Measurements from ENCODE around the gene ZNF367. TPM values are rescaled to one million over a fixed set of nuclear protein-coding genes. Genes with fewer than 3 reads are reported as not detected.
A peak's percentile ranks its signal among the peaks of the same experiment; 100 is the strongest.

Gene ZNF367
- total and polyA plus RNA-seq, 9 of the 15 experiments (the other 6 are each of a cell fraction or from before 2014, with no cell fraction given) = 2.7 to 14.4 (median 10.0) TPM

DNA sequence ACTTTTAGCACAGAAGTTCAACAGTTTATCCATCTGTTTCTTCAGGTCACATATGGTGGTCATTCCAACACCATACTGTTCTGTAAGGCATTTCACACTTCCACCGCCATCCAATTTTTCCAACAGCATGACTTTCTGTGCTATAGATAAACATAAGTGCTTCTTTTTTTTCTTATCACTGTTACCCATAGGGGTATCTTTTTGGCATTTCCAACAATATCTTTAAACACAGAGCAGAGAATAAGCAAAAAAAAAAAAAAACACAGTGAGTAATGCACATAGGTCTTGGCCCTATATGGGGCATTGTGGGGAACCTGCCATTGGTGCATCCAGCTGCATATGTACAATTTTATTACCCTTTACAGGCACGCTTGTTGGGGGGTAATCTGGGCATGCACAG, 12.2 kb upstream of the ZNF367 start:
- TF ChIP-seq SNRNP70 (optimal IDR thresholded peaks at IDR 0.05; ENCODE audit: low read depth, low read length) = no peak
- TF ChIP-seq CBFA2T3 (IDR thresholded peaks at IDR 0.05) = peak; percentile 55
- 0 out of 2 replicates have a peak, but pooled peaks have one; percentile 19 for TF ChIP-seq TCF3 (CRISPR knock-in tag; IDR thresholded peaks at IDR 0.05)
- TF ChIP-seq TAL1 (IDR thresholded peaks at IDR 0.05) = peak; percentile 20; the same call in 1 of the 2 replicates
- peak; percentile 26; the same call in 1 of the 2 replicates for TF ChIP-seq CBFA2T2 (conservative IDR thresholded peaks at IDR 0.05)
- no peaks in the 10 kb centered on the region for H3K9me1 ChIP-seq (ENCODE audit: control insufficient read depth, insufficient read depth, low read length)
- H3K27ac ChIP-seq (ENCODE audit: extremely low read depth, low read depth, low read length) = no peak overlapping the region
- no peaks in the 10 kb centered on the region for H3K27me3 ChIP-seq (ENCODE audit: control insufficient read depth in 2 of 2, insufficient read depth in 2 of 2, low read length in 2 of 2)
- no peak overlapping the region for H3K9ac ChIP-seq (ENCODE audit: insufficient read depth in 1 of 2, low read depth in 2 of 2, low read length in 2 of 2)
- no peaks in the 10 kb centered on the region for H3K79me2 ChIP-seq (ENCODE audit: control insufficient read depth, insufficient read depth, low read length)
- H3K4me1 ChIP-seq (replicated peaks in 1 of 2; ENCODE audit: control insufficient read depth in 2 of 2, insufficient read depth in 2 of 2, low read length in 2 of 2) = peaks cover 0 to 5% of the 10 kb centered on the region in 2 experiments; a peak in 1 of 5 replicates
- H3K36me3 ChIP-seq (ENCODE audit: control insufficient read depth, insufficient read depth, low read length) = no peaks in the 10 kb centered on the region
- in situ Hi-C loops (cut with MboI) (loop anchor here (25.0 kb wide), 1 partner anchor 232 kb away; the partner anchor contains the start of gene PRXL2C), intact Hi-C loops (cut with micrococcal nuclease) (no loop called here)
- no peak overlapping the region for H2AFZ ChIP-seq (ENCODE audit: low read depth, low read length)
- H3K4me2 ChIP-seq (ENCODE audit: insufficient read depth, low read length) = no peak overlapping the region
- no peak overlapping the region for H3K4me3 ChIP-seq
- H3K9me3 ChIP-seq (replicated peaks; ENCODE audit: control insufficient read depth, insufficient read depth, low read depth, low read length) = 0 out of 2 replicates have a peak, but pooled peaks cover 1% of the 10 kb centered on the region
- ChIA-PET POLR2A (no interaction called here), CTCF (ENCODE audit: low intra/inter-chr PET ratio) (interaction anchor here (0.6 to 0.7 kb wide), 2 partner anchors 65 to 978 kb away, joined by 3 to 4 read pairs; no protein-coding TSS in a partner anchor)
- FAIRE-seq (no peak), DNase-seq (ENCODE audit: extremely low read depth in 1 of 4, low spot score in 3 of 4) (no peak), ATAC-seq (no peak)
- no peaks in the 10 kb centered on the region for H4K20me1 ChIP-seq (replicated peaks; ENCODE audit: control insufficient read depth, insufficient read depth, low read length)
- 10% methylated on average over 2 of the region's 2 CpGs for WGBS (ENCODE audit: insufficient coverage, low coverage, missing lambda C conversion rate)
- BruUV-seq (replicated peaks) = no TSS peak

GRCh38 chr9:96429732-96430131, 11.6 kb upstream of the ZNF367 start:
- no peaks in the 10 kb centered on the region for H3K79me2 ChIP-seq (ENCODE audit: control insufficient read depth, insufficient read depth, low read length)
- no peak overlapping the region for H3K4me2 ChIP-seq (ENCODE audit: insufficient read depth, low read length)
- H3K9me1 ChIP-seq (ENCODE audit: control insufficient read depth, insufficient read depth, low read length) = no peaks in the 10 kb centered on the region
- intact Hi-C loops (cut with micrococcal nuclease) (no loop called here), in situ Hi-C loops (cut with MboI) (loop anchor here (25.0 kb wide), 1 partner anchor 233 kb away; the partner anchor contains the start of gene PRXL2C)
- H3K9me3 ChIP-seq (replicated peaks; ENCODE audit: control insufficient read depth, insufficient read depth, low read depth, low read length) = no peaks in the 10 kb centered on the region
- H3K36me3 ChIP-seq (ENCODE audit: control insufficient read depth, insufficient read depth, low read length) = no peaks in the 10 kb centered on the region
- no peak overlapping the region for H3K27ac ChIP-seq (ENCODE audit: extremely low read depth, low read depth, low read length)
- no peak overlapping the region for H3K4me3 ChIP-seq
- peak; percentile 37 for TF ChIP-seq ZNF316 (IDR thresholded peaks at IDR 0.05)
- TF ChIP-seq, protein P1, sequence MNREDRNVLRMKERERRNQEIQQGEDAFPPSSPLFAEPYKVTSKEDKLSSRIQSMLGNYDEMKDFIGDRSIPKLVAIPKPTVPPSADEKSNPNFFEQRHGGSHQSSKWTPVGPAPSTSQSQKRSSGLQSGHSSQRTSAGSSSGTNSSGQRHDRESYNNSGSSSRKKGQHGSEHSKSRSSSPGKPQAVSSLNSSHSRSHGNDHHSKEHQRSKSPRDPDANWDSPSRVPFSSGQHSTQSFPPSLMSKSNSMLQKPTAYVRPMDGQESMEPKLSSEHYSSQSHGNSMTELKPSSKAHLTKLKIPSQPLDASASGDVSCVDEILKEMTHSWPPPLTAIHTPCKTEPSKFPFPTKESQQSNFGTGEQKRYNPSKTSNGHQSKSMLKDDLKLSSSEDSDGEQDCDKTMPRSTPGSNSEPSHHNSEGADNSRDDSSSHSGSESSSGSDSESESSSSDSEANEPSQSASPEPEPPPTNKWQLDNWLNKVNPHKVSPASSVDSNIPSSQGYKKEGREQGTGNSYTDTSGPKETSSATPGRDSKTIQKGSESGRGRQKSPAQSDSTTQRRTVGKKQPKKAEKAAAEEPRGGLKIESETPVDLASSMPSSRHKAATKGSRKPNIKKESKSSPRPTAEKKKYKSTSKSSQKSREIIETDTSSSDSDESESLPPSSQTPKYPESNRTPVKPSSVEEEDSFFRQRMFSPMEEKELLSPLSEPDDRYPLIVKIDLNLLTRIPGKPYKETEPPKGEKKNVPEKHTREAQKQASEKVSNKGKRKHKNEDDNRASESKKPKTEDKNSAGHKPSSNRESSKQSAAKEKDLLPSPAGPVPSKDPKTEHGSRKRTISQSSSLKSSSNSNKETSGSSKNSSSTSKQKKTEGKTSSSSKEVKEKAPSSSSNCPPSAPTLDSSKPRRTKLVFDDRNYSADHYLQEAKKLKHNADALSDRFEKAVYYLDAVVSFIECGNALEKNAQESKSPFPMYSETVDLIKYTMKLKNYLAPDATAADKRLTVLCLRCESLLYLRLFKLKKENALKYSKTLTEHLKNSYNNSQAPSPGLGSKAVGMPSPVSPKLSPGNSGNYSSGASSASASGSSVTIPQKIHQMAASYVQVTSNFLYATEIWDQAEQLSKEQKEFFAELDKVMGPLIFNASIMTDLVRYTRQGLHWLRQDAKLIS (CRISPR knock-in tag; IDR thresholded peaks at IDR 0.05) = no peak
- H3K27me3 ChIP-seq (ENCODE audit: control insufficient read depth in 2 of 2, insufficient read depth in 2 of 2, low read length in 2 of 2) = no peaks in the 10 kb centered on the region
- peaks cover 0 to 5% of the 10 kb centered on the region in 2 experiments; a peak in 1 of 5 replicates for H3K4me1 ChIP-seq (replicated peaks in 1 of 2; ENCODE audit: control insufficient read depth in 2 of 2, insufficient read depth in 2 of 2, low read length in 2 of 2)
- POLR2A ChIA-PET = no interaction called here
- ATAC-seq (no peak), DNase-seq (ENCODE audit: extremely low read depth in 1 of 4, low spot score in 3 of 4) (no peak), FAIRE-seq (no peak)
- CTCF ChIA-PET (ENCODE audit: low intra/inter-chr PET ratio) = interaction anchor here (0.6 to 0.7 kb wide), 2 partner anchors 65 to 978 kb away, joined by 3 to 4 read pairs; no protein-coding TSS in a partner anchor
- no TSS peak for BruUV-seq (replicated peaks)
- peak overlapping the region; percentile 59; the same call in 1 of the 2 replicates for H2AFZ ChIP-seq (ENCODE audit: low read depth, low read length)
- no peaks in the 10 kb centered on the region for H4K20me1 ChIP-seq (replicated peaks; ENCODE audit: control insufficient read depth, insufficient read depth, low read length)
- H3K9ac ChIP-seq (ENCODE audit: insufficient read depth in 1 of 2, low read depth in 2 of 2, low read length in 2 of 2) = no peak overlapping the region

Measured in K562 (cell line).